HEK293T (cell line): ENCODE results near the gene TLE4.
A peak's percentile ranks its signal among the peaks of the same experiment; 100 is the strongest.

Source experiments
- CTCF ChIA-PET: fragments of 350-600 bp; formaldehyde crosslinking; extraction: SDS; loops from one replicate; lab custom pipeline; 2021; ENCODE audit warnings: antibody characterized with exemption, inconsistent platforms; lab: Yijun Ruan, JAX
- POLR2A ChIA-PET: fragments of 350-600 bp; formaldehyde crosslinking; extraction: SDS; loops from one replicate; lab custom pipeline; 2020; ENCODE audit warnings: antibody characterized with exemption, inconsistent platforms; lab: Yijun Ruan, JAX
- DNase-seq: peaks from one replicate; pipeline ENCODE4 v3.0.0; 2012; ENCODE audit warnings: mixed read lengths; ENCODE audit errors: extremely low spot score
- ARNT ChIP-seq: fragments of 450-650 bp; IDR thresholded peaks from 2 replicates; pipeline ENCODE4 v1.6.1; 2017; ENCODE audit warnings: mild to moderate bottlenecking
- BHLHE40 ChIP-seq: fragments of 450-650 bp; IDR thresholded peaks from 2 replicates; pipeline ENCODE4 v1.6.1; 2016; ENCODE audit warnings: mild to moderate bottlenecking, moderate library complexity, borderline replicate concordance
- CTBP1 ChIP-seq: fragments of 450-650 bp; IDR thresholded peaks from 2 replicates; pipeline ENCODE4 v1.6.1; 2016; ENCODE audit warnings: borderline replicate concordance
- ELF4 ChIP-seq: fragments of 450-650 bp; IDR thresholded peaks from 2 replicates; pipeline ENCODE4 v1.6.1; 2017; ENCODE audit warnings: antibody characterized with exemption
- FOXA1 ChIP-seq: fragments of 450-650 bp; IDR thresholded peaks from 2 replicates; pipeline ENCODE4 v1.6.1; 2016; ENCODE audit warnings: mild to moderate bottlenecking
- FOXK2 ChIP-seq: fragments of 450-650 bp; IDR thresholded peaks from 2 replicates; pipeline ENCODE4 v1.6.1; 2016; ENCODE audit warnings: mild to moderate bottlenecking
- FOXM1 ChIP-seq: fragments of 450-650 bp; IDR thresholded peaks from 2 replicates; pipeline ENCODE4 v1.6.1; 2017; ENCODE audit warnings: mild to moderate bottlenecking, borderline replicate concordance
- HDGF ChIP-seq: fragments of 450-650 bp; IDR thresholded peaks from 2 replicates; pipeline ENCODE4 v1.6.1; 2017; ENCODE audit warnings: antibody characterized with exemption, borderline replicate concordance
- L3MBTL2 ChIP-seq: fragments of 450-650 bp; conservative IDR thresholded peaks from 2 replicates; pipeline ENCODE4 v1.6.1; 2016; ENCODE audit warnings: mild to moderate bottlenecking
- LEF1 ChIP-seq: fragments of 450-650 bp; IDR thresholded peaks from 2 replicates; pipeline ENCODE4 v1.6.1; 2017; ENCODE audit warnings: mild to moderate bottlenecking, borderline replicate concordance
- NFRKB ChIP-seq: fragments of 450-650 bp; IDR thresholded peaks from 2 replicates; pipeline ENCODE4 v1.6.1; 2016; ENCODE audit warnings: mild to moderate bottlenecking, moderate library complexity
- SP1 ChIP-seq: fragments of 450-650 bp; IDR thresholded peaks from 2 replicates; pipeline ENCODE4 v1.6.1; 2017
- SUZ12 ChIP-seq: fragments of 450-650 bp; IDR thresholded peaks from 2 replicates; pipeline ENCODE4 v1.6.1; 2016; ENCODE audit warnings: mild to moderate bottlenecking
- TARDBP ChIP-seq: fragments of 450-650 bp; IDR thresholded peaks from 2 replicates; pipeline ENCODE4 v1.6.1; 2016
- ZNF384 ChIP-seq: fragments of 450-650 bp; IDR thresholded peaks from 2 replicates; pipeline ENCODE4 v1.6.1; 2016
- TF ChIP-seq, protein P1 (sequence below): fragments of 450-650 bp; IDR thresholded peaks from 2 replicates; pipeline ENCODE4 v1.6.1; 2016

The TLE4 gene

DNA sequence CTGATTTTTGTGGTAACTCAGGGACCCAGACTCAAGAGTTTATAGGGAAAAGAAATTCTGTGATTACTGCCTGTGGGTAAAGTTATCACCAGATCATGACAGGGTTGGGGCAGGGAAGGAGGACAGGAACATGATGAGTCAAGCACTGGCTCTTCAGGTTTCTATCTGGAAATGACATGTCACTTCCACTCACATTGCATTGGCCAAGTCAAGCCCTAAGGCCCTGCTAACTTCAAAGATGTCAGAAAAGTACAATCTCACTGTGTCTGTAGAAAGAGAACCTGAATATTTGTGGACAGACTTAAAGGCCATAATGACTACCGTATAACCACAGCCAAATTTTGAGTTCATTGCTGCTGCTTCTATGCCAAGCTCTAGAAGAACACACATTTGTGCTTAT, 187.7 kb downstream of the TLE4 start:
- TF ChIP-seq LEF1 (no peak), TARDBP (no peak), HDGF (no peak), FOXA1 (no peak), BHLHE40 (no peak), SP1 (no peak), ARNT (no peak), SUZ12 (no peak), CTBP1 (no peak)
- TF ChIP-seq, protein P1, sequence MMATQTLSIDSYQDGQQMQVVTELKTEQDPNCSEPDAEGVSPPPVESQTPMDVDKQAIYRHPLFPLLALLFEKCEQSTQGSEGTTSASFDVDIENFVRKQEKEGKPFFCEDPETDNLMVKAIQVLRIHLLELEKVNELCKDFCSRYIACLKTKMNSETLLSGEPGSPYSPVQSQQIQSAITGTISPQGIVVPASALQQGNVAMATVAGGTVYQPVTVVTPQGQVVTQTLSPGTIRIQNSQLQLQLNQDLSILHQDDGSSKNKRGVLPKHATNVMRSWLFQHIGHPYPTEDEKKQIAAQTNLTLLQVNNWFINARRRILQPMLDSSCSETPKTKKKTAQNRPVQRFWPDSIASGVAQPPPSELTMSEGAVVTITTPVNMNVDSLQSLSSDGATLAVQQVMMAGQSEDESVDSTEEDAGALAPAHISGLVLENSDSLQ, result no peak
- CTCF ChIA-PET, result no interaction called here
- POLR2A ChIA-PET, result no interaction called here
- DNase-seq, result no peak

DNA sequence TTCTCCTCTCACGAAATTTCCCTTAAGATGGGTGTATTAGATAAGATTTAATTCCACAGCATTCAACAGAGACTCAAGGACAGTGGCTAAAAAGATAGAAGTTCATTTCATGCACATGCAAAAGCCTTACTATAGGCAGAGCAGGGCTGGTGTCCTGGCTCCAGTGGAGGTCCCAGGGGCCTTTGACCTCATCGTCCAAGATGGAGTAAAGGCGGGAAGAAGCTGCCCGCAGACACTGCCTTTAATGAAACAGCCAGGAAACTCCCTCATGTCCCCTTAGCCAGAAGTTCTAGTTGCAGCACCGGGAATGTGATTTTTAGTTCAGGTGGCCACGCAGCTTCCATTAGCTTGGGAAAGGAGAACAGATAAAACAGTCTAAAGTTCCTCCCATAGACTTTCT, 190.3 kb downstream of the TLE4 start:
- ChIA-PET CTCF (interaction anchor here (0.7 kb wide), 1 partner anchor 160 kb away, joined by 3 read pairs; no protein-coding TSS in a partner anchor), POLR2A (no interaction called here)
- DNase-seq, result no peak
- TF ChIP-seq BHLHE40 (no peak), ELF4 (no peak), ZNF384 (no peak), FOXA1 (no peak), FOXK2 (no peak), SP1 (no peak), L3MBTL2 (no peak), HDGF (no peak), NFRKB (no peak)
- TF ChIP-seq, protein P1, result no peak

DNA sequence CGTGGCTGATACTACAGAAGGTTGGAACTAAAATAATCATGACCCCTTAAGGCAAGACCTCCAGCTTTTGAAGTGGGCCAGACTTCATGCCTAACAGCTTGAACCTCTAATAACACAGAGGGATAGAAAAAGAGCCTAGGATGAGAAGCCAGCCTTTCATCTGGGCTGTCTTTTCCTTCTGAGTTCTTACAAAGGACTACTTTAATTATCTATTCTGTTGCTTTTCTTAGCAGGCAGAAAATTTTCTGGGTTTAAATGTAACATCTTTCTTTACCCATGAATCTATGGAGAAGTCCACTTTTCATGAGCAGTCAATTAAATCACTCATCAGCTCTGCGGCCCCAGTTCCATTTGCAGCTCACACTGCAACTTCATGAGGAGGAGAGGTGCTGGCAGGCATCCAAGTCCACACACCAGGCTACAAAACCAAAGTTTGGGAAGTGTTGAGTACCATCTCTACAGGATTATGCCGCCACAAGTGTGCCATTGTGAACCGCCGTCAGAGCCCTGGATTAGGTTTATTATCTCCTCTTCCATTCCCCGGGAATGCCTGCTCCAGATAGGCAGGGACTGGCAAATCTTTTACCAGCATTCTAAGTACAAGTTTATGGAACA, 192.0 kb downstream of the TLE4 start:
- peak; percentile 77 for DNase-seq

DNA sequence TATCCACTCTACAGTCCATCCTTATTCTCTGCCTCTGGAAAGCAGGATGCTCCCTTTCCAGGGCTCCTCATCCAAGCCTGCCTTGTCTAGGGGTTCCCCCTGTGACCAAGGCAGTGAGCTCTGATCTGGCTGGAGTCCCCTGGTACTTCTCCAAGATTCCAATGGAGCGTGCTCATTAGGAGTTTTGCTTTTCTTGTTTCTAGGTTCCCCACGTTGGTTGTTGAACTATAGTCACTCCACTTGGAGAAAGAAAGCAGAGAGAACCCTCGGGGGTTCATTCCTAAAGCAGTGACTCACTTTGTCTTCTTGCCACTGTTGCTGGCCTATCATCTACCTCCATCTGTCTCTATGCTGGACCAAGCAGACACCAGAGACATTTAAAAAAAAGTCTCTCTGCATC, 192.6 kb downstream of the TLE4 start:
- DNase-seq, result peak; percentile 52
- CTCF ChIA-PET, result no interaction called here
- no peak for TF ChIP-seq SP1
- TF ChIP-seq ZNF384, result no peak
- no peak for TF ChIP-seq CTBP1
- TF ChIP-seq L3MBTL2, result no peak
- no peak for TF ChIP-seq SUZ12
- POLR2A ChIA-PET, result no interaction called here

More for the DNA sequence above, 192.0 kb downstream of the TLE4 start:
- CTCF ChIA-PET, result interaction anchor here (0.6 kb wide), 1 partner anchor 54 kb away, joined by 4 read pairs; no protein-coding TSS in a partner anchor
- POLR2A ChIA-PET, result no interaction called here
- TF ChIP-seq ARNT (no peak), TARDBP (no peak), BHLHE40 (no peak), L3MBTL2 (no peak), HDGF (no peak), FOXA1 (no peak), FOXM1 (no peak), CTBP1 (no peak), NFRKB (no peak), FOXK2 (no peak), LEF1 (no peak), ZNF384 (no peak), ELF4 (no peak), SUZ12 (no peak), SP1 (no peak)
- TF ChIP-seq, protein P1, result no peak

DNA sequence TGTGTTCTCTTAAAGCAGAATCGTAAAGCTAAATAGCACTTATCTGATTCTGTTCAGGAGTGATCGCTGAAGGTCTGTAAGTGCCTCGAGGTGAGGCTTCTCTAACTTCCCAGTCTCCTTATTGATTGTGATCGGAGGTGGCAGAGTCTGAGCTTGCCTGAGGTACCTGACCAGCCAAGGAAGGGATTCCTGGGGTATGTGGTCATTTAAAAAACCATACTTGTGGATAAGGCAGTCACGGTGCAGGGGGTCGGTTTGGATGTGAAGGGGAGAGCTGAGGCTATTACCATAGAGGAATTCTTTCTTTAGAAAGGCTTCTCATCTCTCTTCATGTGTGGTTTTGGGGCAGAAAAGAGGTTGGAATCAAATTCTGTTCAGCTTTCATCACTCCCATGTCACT, 193.7 kb downstream of the TLE4 start:
- DNase-seq, result no peak
- POLR2A ChIA-PET, result interaction anchor here (1.0 to 1.2 kb wide), 3 partner anchors 9 to 194 kb away, joined by 3 to 10 read pairs (median 4); partner anchors contain the start of gene TLE4
- CTCF ChIA-PET, result interaction anchor here (0.8 to 1.1 kb wide), 3 partner anchors 35 to 147 kb away, joined by 3 read pairs; no protein-coding TSS in a partner anchor
- TF ChIP-seq, protein P1, result no peak
- TF ChIP-seq HDGF, result no peak
- no peak for TF ChIP-seq BHLHE40
- TF ChIP-seq NFRKB, result no peak
- TF ChIP-seq SUZ12, result no peak
- no peak for TF ChIP-seq FOXM1
- TF ChIP-seq ELF4, result no peak
- TF ChIP-seq FOXA1, result no peak
- TF ChIP-seq FOXK2, result no peak
- no peak for TF ChIP-seq CTBP1
- no peak for TF ChIP-seq TARDBP
- no peak for TF ChIP-seq SP1
- TF ChIP-seq L3MBTL2, result no peak
- TF ChIP-seq LEF1, result no peak

DNA sequence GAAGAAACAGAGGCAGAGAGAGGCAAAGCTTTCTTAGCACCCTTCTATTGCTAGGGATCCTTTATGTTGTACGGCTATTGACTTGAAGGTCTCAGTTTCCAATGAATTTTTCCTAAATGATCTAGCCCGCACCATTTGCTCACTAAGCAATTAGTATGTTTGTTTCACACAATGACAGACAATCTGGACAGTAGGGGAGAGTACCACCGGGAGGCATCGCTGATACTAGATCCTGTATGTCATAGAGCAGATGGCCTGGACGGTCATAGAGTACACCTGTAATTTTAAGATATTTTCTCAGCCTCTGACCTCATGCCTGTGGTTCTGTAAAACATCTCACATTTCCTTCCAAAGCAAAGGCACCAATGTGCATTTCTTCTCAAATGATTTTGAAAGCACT, 194.3 kb downstream of the TLE4 start:
- ChIA-PET CTCF (interaction anchor here (0.8 to 1.1 kb wide), 2 partner anchors 35 to 105 kb away, joined by 3 read pairs; no protein-coding TSS in a partner anchor), POLR2A (interaction anchor here (1.1 to 1.2 kb wide), 2 partner anchors 10 to 194 kb away, joined by 4 to 10 read pairs; partner anchors contain the start of gene TLE4)
- no peak for DNase-seq
- no peak for TF ChIP-seq CTBP1
- no peak for TF ChIP-seq SUZ12
